GM18507 (cell line): ENCODE measurements around the gene NOL9.

Experiments used
- DNase-seq: peaks from one replicate; pipeline ENCODE4 v3.0.0; 2011; ENCODE audit warnings: low read depth; ENCODE audit not compliant: insufficient read length; ENCODE audit errors: extremely low spot score
- FAIRE-seq: peaks from 2 replicates; lab custom pipeline; 2011; peaks lifted over from hg19 to GRCh38; lab: Jason Lieb, UNC

The NOL9 gene

DNA sequence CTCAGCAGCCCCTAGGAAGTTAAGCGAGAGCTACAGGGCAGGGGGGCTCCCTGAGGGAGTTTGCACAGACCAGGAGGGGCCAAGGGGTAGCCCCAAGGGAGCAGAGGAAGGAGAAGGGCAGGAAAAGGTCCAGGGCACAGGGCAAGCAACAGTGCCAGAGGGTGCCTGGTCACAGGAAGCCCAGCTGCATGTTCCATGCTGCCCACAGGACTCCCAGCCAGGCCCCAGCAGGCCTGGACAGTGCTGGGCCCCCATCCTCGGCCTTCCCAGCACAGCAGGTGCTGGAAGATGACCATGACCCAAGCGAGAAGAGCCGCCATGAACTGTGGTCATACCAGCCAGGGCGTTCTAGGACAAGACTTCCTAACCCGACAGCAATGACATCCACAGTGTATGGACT, 37.3 kb upstream of the NOL9 start:
- FAIRE-seq: no peak
- no peak for DNase-seq

DNA sequence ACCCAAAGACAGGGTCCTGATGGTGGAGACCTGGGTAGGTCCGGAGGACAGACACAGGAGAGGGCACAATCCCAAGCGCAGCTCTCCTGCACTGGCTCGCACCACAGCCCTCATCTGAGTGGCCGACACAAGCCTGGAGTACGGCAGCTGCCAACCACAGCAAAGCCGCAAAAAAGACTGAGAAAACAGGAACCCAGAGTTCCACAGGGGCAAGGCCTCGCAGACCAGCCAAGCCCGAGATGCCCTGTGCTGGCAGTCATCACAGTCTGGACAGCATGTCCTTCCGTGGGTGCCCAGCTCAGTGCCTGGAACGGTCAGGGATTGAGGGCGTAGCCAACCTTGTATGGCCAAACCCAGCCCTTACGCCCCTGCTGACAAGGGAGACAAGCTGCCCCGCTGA, 36.9 kb upstream of the NOL9 start:
- FAIRE-seq: no peak
- no peak for DNase-seq

GRCh38 chr1:6590046-6590445, 35.7 kb upstream of the NOL9 start:
- DNase-seq (no peak), FAIRE-seq (no peak)

- FAIRE-seq (no peak), DNase-seq (no peak)
Measured at GRCh38 chr1:6588893-6589520, 34.7 kb upstream of the NOL9 start.

- DNase-seq: no peak
- no peak for FAIRE-seq
Measured at GRCh38 chr1:6588128-6588892, 34.0 kb upstream of the NOL9 start.

- FAIRE-seq (no peak), DNase-seq (no peak)
Measured at GRCh38 chr1:6587261-6588005, 33.1 kb upstream of the NOL9 start.

- DNase-seq: no peak
- no peak for FAIRE-seq
Measured at GRCh38 chr1:6586404-6586816, 32.1 kb upstream of the NOL9 start.

- no peak for FAIRE-seq
- no peak for DNase-seq
Measured at GRCh38 chr1:6585841-6586240, 31.5 kb upstream of the NOL9 start.

GRCh38 chr1:6585081-6585722, 30.9 kb upstream of the NOL9 start:
- FAIRE-seq: no peak
- no peak for DNase-seq

- no peak for FAIRE-seq
- no peak for DNase-seq
Measured at GRCh38 chr1:6584126-6585080, 30.1 kb upstream of the NOL9 start.

- no peak for FAIRE-seq
- no peak for DNase-seq
Measured at GRCh38 chr1:6582370-6582769, 28.1 kb upstream of the NOL9 start.

DNA sequence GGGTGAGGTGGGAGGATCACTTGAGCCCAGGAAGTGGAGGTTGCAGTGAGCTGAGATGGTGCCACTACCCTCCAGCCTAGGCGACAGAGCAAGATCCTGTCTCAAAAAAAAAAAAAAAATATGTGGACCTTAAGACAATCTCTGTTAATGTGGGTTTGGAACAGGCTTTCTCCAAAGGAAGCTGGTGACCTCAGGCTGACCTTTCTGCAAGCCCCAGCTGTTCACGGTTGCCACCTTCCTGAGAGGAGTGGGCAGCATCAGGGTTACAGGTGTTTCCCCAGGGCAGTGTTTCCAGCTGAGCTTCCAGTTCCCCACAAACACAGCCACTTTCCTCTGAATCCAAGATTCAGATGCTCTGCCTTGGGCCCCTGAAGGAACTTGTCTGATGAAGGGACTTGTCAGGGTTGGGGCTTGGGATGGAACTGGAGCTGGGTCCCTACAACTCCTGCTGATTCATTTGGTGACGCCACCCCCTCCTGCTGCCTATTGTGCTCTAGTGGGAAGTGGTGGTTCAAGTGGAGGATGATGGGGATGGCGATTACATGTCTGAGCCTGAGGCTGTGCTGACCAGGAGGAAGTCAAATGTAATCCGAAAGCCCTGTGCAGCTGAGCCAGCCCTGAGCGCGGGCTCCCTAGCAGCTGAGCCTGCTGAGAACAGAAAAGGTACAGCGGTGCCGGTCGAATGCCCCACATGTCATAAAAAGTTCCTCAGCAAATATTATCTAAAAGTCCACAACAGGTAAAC, 27.4 kb upstream of the NOL9 start:
- no peak for FAIRE-seq
- DNase-seq: no peak

- no peak for FAIRE-seq
- no peak for DNase-seq
Measured at GRCh38 chr1:6580593-6581409, 26.5 kb upstream of the NOL9 start.

GRCh38 chr1:6580119-6580592, 25.8 kb upstream of the NOL9 start:
- FAIRE-seq (no peak), DNase-seq (no peak)

- DNase-seq: peak; percentile 100
- FAIRE-seq: peak; percentile 99
Measured at GRCh38 chr1:6579374-6580118, 25.2 kb upstream of the NOL9 start, which contains the start of gene ZBTB48. Gene ZBTB48 (plus strand): TSS chr1:6579994. CDS start chr1:6580610, 616 bp downstream.

DNA sequence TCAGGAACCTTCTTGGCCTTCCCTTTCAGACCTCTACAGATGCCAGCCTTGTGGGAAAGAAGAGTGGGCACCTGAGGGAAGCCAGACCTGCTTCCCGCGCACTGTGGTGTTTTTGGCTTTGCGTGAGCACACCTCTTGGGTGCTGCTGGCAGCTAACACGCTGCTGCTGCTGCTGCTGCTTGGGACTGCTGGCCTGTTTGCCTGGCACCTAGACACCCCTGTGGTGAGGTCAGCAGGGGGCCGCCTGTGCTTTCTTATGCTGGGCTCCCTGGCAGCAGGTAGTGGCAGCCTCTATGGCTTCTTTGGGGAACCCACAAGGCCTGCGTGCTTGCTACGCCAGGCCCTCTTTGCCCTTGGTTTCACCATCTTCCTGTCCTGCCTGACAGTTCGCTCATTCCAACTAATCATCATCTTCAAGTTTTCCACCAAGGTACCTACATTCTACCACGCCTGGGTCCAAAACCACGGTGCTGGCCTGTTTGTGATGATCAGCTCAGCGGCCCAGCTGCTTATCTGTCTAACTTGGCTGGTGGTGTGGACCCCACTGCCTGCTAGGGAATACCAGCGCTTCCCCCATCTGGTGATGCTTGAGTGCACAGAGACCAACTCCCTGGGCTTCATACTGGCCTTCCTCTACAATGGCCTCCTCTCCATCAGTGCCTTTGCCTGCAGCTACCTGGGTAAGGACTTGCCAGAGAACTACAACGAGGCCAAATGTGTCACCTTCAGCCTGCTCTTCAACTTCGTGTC, 24.5 kb upstream of the NOL9 start:
- no peak for DNase-seq
- no peak for FAIRE-seq
